CD4-positive, alpha-beta T cell treated with Interleukin-6 for 4 hours (primary cell): ENCODE data around the gene RAB14.
A peak's percentile ranks its signal among the peaks of the same experiment; 100 is the strongest.
"Not testable (repeated sequence)": the region's sequence is repeated elsewhere in the genome, so short reads cannot be mapped to it uniquely, and the experiment has no call there.

Experiments used
- DNase-seq: peaks from one replicate; pipeline ENCODE4 v3.0.0-alpha.2; 2020; ENCODE audit warnings: mixed read lengths

Gene RAB14

GRCh38 chr9:121150188-121150587 lies 51.5 kb downstream of the RAB14 start:
- no peak for DNase-seq

DNA sequence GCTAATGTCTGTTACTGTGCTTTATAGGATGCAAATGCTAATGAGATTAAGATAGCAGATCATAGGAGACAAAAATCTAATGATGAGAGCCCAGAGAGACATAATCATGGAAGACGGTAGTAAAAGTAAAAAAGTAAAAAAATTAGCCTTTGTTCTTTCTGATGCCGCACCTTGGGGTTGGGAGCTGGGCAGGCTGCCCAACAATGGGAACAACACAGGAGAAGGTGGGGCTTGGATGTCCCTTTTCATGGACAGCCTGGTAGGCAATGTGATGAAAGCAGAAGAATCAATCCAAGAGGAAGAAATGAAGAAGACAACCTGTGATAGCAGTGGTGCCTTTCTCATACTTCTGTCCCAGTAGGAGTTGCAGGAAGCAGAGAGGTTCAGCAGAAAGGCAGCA lies 57.2 kb downstream of the RAB14 start:
- DNase-seq, result no peak

DNA sequence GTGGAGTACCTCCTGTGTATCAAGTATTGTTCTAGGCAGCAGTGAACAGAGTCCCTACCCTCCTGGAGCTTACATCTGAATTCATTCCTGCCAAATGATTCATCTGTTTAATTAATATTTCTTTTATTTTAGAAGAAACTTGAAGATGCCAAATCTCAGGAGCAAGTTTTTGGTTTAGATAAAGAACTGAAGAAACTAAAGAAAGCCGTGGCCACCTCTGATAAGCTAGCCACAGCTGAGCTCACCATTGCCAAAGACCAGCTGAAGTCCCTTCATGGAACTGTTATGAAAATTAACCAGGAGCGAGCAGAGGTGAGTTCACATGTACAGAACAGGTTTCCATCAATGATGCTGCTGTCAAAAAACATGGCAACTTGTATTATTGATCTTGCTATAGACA lies 57.9 kb downstream of the RAB14 start:
- DNase-seq, result no peak

DNA sequence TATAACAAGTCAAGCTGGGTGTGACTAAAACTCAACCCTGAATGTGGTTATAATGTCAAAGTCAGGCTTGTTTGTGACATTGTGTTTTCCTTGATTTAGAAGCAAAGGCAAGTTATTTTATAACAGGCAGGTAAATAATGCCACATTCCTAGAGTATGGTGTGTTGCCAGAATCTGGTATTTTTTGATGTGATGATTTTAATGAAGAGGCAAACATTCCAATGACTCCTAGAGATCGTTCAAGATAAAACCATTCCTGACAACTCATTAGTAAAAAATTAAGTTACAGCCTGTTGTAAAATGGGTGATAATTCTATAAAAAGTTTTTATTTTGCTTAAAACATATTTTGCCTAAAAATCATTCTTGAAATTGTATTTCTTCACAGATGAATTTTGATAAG lies 60.0 kb downstream of the RAB14 start:
- no peak for DNase-seq

DNA sequence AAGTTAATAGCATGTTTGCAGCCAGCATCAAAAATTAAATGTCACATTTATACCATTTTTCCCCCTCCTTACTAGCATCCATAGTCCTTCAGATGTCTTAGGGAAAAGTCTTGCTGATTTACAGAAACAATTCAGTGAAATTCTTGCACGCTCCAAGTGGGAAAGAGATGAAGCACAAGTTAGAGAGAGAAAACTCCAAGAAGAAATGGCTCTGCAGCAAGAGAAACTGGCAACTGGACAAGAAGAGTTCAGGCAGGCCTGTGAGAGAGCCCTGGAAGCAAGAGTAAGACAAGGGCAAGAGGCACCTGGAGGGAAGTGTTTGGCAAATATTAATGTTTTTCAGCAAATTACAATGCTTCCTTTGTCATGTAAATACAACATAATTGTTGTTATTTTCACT lies 60.4 kb downstream of the RAB14 start:
- no peak for DNase-seq

GRCh38 chr9:121140162-121140561 lies 61.5 kb downstream of the RAB14 start:
- no peak for DNase-seq

- no peak for DNase-seq
Observed at GRCh38 chr9:121138973-121139372, 62.7 kb downstream of the RAB14 start.

- DNase-seq, result no peak
Observed at GRCh38 chr9:121138561-121138960, 63.1 kb downstream of the RAB14 start.

DNA sequence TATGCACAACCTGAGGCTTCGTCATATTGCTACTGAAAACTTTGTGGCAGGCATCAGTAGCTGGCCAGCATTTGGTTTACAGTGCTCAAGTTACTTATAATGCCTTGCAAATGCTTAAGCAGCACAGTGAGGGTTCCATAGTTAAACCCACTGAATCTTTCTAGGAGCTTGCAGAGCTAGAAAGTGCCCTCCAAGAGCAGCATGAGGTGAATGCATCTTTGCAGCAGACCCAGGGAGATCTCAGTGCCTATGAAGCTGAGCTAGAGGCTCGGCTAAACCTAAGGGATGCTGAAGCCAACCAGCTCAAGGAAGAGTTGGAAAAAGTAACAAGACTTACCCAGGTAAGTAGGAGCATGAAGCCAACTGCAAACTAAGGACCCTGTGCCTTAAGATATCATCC lies 66.0 kb downstream of the RAB14 start:
- DNase-seq, result no peak

DNA sequence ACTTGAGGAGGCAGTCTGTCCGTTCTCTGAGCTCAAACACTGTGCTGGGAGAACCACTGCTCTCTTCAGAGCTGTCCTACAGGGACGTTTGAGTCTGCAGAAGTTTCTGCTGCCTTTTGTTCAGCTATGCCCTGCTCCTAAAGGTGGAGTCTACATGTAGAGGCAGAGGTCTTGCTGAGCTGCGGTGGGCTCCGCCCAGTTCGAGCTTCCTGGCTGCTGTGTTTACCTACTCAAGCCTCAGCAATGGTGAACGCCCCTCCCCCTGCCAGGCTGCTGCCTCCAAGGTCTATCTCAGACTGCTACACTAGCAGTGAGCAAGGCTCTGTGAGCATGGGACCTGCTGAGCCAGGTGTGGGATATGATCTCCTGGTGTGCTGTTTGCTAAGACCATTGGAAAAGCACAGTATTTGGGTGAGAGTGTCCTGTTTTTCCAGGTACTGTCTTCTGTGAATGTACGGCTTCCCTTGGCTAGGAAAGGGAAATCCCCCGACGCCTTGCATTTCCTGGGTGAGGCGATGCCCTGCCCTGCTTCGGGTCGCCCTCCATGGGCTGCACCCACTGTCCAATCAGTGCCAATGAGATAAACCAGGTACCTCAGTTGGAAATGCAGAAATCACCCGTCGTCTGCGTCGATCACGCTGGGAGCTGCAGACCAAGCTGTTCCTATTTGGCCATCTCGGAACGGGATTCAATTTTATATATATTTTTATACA lies 68.4 kb downstream of the RAB14 start:
- DNase-seq, result peak; percentile 89

DNA sequence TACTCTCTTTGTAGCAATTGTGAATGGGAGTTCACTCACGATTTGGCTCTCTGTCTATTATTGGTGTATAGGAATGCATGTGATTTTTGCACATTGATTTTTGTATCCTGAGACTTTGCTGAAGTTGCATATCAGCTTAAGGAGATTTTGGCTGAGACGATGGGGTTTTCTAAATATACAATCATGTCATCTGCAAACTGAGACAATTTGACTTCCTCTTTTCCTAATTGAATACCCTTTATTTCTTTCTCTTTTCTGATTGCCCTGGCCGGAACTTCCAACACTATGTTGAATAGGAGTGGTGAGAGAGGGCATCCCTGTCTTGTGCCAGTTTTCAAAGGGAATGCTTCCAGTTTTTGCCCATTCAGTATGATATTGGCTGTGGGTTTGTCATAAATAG lies 72.3 kb downstream of the RAB14 start:
- DNase-seq, result not testable (repeated sequence)
